Measurements from ENCODE around the gene C3. TPM values are rescaled to one million over a fixed set of nuclear protein-coding genes. Genes with fewer than 3 reads are reported as not detected.

The C3 gene
- total RNA-seq, 1 experiment from 2014 or later: 5.0 TPM

DNA sequence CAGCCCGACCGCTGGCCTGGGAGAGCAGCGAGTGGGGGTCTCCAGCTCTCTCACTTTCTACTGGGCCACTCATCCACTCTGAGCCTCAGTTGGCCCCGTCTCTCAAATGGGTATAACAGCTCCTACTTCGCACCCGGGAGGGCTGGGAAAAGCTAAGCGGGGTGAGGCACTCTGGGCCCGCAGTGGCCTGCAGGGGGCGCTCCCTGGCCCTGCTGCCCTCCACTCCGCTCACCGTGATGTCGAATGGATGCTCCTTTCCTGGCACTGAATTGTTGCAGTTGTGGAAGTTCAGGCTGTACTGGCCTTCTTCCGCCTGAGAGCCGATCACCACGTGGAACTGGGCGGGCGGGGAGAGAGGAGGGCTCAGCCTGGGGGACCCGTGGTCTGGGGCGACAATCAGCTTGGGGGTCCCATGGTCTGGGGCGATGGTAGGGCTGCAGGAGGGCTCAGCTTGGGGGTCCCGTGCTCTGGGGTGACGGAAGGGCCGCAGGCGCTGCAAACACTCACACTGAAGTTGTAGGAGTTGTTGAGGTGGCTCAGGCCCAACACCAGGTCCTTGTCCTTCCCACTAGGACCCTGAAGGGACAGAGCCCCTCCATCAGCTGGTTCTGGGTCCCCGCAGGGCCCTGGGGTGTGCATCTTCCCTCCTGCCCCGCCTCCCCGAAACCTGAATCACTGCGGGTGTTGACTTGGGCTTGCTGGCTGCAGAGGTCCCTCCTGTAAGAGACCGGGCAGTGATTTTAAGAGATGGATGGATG, 13.1 kb upstream of the C3 start (continued):
- no peak for TF ChIP-seq POLR2AphosphoS5 (IDR thresholded peaks at IDR 0.05; ENCODE audit: low read depth, low read length)

GRCh38 chr19:6732803-6733337, 12.4 kb upstream of the C3 start:
- CTCF ChIA-PET: no interaction called here
- Histone ChIP-seq H3K27ac (ENCODE audit: low read length) (no peak overlapping the region), H3K36me3 (ENCODE audit: control insufficient read depth, insufficient read depth, low read length) (no peaks in the 10 kb centered on the region; the same call in 1 of the 2 replicates), H3K4me3 (ENCODE audit: low read depth in 2 of 2, low read length in 2 of 2) (no peak overlapping the region), H3K27me3 (ENCODE audit: control insufficient read depth, insufficient read depth, low read length) (no peaks in the 10 kb centered on the region), H3K4me1 (ENCODE audit: control insufficient read depth, insufficient read depth, low read length) (peaks cover under 1% of the 10 kb centered on the region), H3K9me3 (ENCODE audit: control insufficient read depth, insufficient read depth, low read depth, low read length) (no peaks in the 10 kb centered on the region)
- in situ Hi-C loops (cut with HindIII; ENCODE audit: low pct_unique_long_range_greater_than_20kb, low sequenced_read_pairs): no loop called here
- no peak for DNase-seq (ENCODE audit: low read depth, low spot score)
- POLR2A ChIA-PET: no interaction called here
- TF ChIP-seq POLR2AphosphoS5 (IDR thresholded peaks at IDR 0.05; ENCODE audit: low read depth, low read length): no peak
- no peak for TF ChIP-seq REST (IDR thresholded peaks at IDR 0.05; ENCODE audit: insufficient read depth in 1 of 2, low read depth in 2 of 2, low read length in 1 of 2)
- TF ChIP-seq, protein P1, sequence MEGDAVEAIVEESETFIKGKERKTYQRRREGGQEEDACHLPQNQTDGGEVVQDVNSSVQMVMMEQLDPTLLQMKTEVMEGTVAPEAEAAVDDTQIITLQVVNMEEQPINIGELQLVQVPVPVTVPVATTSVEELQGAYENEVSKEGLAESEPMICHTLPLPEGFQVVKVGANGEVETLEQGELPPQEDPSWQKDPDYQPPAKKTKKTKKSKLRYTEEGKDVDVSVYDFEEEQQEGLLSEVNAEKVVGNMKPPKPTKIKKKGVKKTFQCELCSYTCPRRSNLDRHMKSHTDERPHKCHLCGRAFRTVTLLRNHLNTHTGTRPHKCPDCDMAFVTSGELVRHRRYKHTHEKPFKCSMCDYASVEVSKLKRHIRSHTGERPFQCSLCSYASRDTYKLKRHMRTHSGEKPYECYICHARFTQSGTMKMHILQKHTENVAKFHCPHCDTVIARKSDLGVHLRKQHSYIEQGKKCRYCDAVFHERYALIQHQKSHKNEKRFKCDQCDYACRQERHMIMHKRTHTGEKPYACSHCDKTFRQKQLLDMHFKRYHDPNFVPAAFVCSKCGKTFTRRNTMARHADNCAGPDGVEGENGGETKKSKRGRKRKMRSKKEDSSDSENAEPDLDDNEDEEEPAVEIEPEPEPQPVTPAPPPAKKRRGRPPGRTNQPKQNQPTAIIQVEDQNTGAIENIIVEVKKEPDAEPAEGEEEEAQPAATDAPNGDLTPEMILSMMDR (IDR thresholded peaks at IDR 0.05): no peak
- TF ChIP-seq SIN3A (IDR thresholded peaks at IDR 0.05; ENCODE audit: borderline replicate concordance, insufficient read depth, low read depth, low read length): no peak
- no peak for TF ChIP-seq TCF7L2 (IDR thresholded peaks at IDR 0.05; ENCODE audit: low read depth, low read length)
- intact Hi-C loops (cut with micrococcal nuclease; ENCODE audit: unreplicated experiment): no loop called here
- BruUV-seq (replicated peaks): no TSS peak
- ATAC-seq: no peak

DNA sequence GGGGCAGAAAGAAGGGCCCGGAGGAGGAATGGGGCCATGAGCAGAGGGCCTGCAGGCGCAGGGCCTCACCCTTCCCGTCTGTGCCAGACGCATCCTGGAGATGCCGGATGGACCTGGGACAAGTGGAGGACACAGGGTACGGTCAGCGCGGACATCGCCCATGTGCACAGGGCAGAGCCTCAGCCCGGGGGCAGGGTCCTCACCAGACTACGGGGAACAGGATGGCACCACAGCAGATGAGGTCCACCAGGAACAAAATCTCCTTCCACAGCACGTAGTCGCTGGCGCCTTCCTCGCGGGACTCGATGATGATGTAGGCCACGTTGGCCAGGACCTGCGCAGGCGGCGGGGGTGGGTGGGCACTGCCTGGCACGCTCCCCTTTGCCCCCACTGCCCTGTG, 11.4 kb upstream of the C3 start:
- TF ChIP-seq SIN3A (IDR thresholded peaks at IDR 0.05; ENCODE audit: borderline replicate concordance, insufficient read depth, low read depth, low read length) (no peak), TCF7L2 (IDR thresholded peaks at IDR 0.05; ENCODE audit: low read depth, low read length) (no peak), REST (IDR thresholded peaks at IDR 0.05; ENCODE audit: insufficient read depth in 1 of 2, low read depth in 2 of 2, low read length in 1 of 2) (no peak), POLR2AphosphoS5 (IDR thresholded peaks at IDR 0.05; ENCODE audit: low read depth, low read length) (no peak)
- TF ChIP-seq, protein P1 (IDR thresholded peaks at IDR 0.05): no peak
- Histone ChIP-seq H3K4me1 (ENCODE audit: control insufficient read depth, insufficient read depth, low read length) (no peaks in the 10 kb centered on the region), H3K9me3 (ENCODE audit: control insufficient read depth, insufficient read depth, low read depth, low read length) (no peaks in the 10 kb centered on the region), H3K36me3 (ENCODE audit: control insufficient read depth, insufficient read depth, low read length) (no peaks in the 10 kb centered on the region; the same call in 1 of the 2 replicates), H3K27me3 (ENCODE audit: control insufficient read depth, insufficient read depth, low read length) (no peaks in the 10 kb centered on the region), H3K27ac (ENCODE audit: low read length) (no peak overlapping the region), H3K4me3 (ENCODE audit: low read depth in 2 of 2, low read length in 2 of 2) (no peak overlapping the region)
- ChIA-PET POLR2A (no interaction called here), CTCF (no interaction called here)
- no TSS peak for BruUV-seq (replicated peaks)
- intact Hi-C loops (cut with micrococcal nuclease; ENCODE audit: unreplicated experiment) (no loop called here), in situ Hi-C loops (cut with HindIII; ENCODE audit: low pct_unique_long_range_greater_than_20kb, low sequenced_read_pairs) (no loop called here)
- DNase-seq (ENCODE audit: low read depth, low spot score) (no peak), ATAC-seq (no peak)

Measured in Panc1 (cell line).